ENCODE results near the gene LRGUK.

Gene LRGUK

GRCh38 chr7:134122980-134123379, 4.2 kb upstream of the LRGUK start:
- Histone ChIP-seq H3F3A (ENCODE audit: insufficient read depth, low read length) (no peaks in the 10 kb centered on the region), H3K4me2 (ENCODE audit: low read depth, low read length) (no peak overlapping the region), H3K4me1 (ENCODE audit: low read length) (0 out of 2 replicates have a peak, but pooled peaks cover 3% of the 10 kb centered on the region), H3K36me3 (replicated peaks; ENCODE audit: insufficient read depth, low read length) (no peaks in the 10 kb centered on the region), H3K27me3 (replicated peaks; ENCODE audit: insufficient read depth, low read length) (0 out of 2 replicates have a peak, but pooled peaks cover under 1% of the 10 kb centered on the region), H3K9me2 (replicated peaks; ENCODE audit: insufficient read depth, low read length) (no peaks in the 10 kb centered on the region), H4K20me1 (ENCODE audit: insufficient read depth, low read length) (no peaks in the 10 kb centered on the region), H3K9ac (ENCODE audit: low read length) (no peak overlapping the region), H3K4me3 (ENCODE audit: low read length) (no peak overlapping the region), H3K9me3 (replicated peaks; ENCODE audit: insufficient read depth, low read length) (no peaks in the 10 kb centered on the region), H3K79me2 (ENCODE audit: low read length) (no peaks in the 10 kb centered on the region), H2AFZ (ENCODE audit: low read length) (no peak overlapping the region), H3K27ac (ENCODE audit: low read length) (no peak overlapping the region)
- TF ChIP-seq CTCF (IDR thresholded peaks at IDR 0.05; ENCODE audit: low read length) (no peak), EZH2 (optimal IDR thresholded peaks at IDR 0.05; ENCODE audit: low read depth, low read length) (no peak), EZH2phosphoT487 (IDR thresholded peaks at IDR 0.05; ENCODE audit: low read length) (no peak)
- no peak for DNase-seq

- Histone ChIP-seq H3K79me2 (ENCODE audit: low read length) (no peaks in the 10 kb centered on the region), H3K9me2 (replicated peaks; ENCODE audit: insufficient read depth, low read length) (no peaks in the 10 kb centered on the region), H3K4me2 (ENCODE audit: low read depth, low read length) (no peak overlapping the region), H3K27me3 (replicated peaks; ENCODE audit: insufficient read depth, low read length) (0 out of 2 replicates have a peak, but pooled peaks cover 4% of the 10 kb centered on the region), H3K4me1 (ENCODE audit: low read length) (0 out of 2 replicates have a peak, but pooled peaks cover 3% of the 10 kb centered on the region), H3F3A (ENCODE audit: insufficient read depth, low read length) (no peaks in the 10 kb centered on the region), H3K36me3 (replicated peaks; ENCODE audit: insufficient read depth, low read length) (no peaks in the 10 kb centered on the region), H4K20me1 (ENCODE audit: insufficient read depth, low read length) (no peaks in the 10 kb centered on the region), H3K27ac (ENCODE audit: low read length) (no peak overlapping the region), H2AFZ (ENCODE audit: low read length) (no peak overlapping the region), H3K9ac (ENCODE audit: low read length) (no peak overlapping the region), H3K4me3 (ENCODE audit: low read length) (no peak overlapping the region), H3K9me3 (replicated peaks; ENCODE audit: insufficient read depth, low read length) (no peaks in the 10 kb centered on the region)
- no peak for DNase-seq
- TF ChIP-seq CTCF (IDR thresholded peaks at IDR 0.05; ENCODE audit: low read length) (no peak), EZH2phosphoT487 (IDR thresholded peaks at IDR 0.05; ENCODE audit: low read length) (no peak), EZH2 (optimal IDR thresholded peaks at IDR 0.05; ENCODE audit: low read depth, low read length) (no peak)
Observed at GRCh38 chr7:134126146-134126545, 994 bp upstream of the LRGUK start.

- H3K4me1 ChIP-seq (ENCODE audit: low read length) = 0 out of 2 replicates have a peak, but pooled peaks cover 3% of the 10 kb centered on the region
- peak overlapping the region; percentile 88 for H3K4me2 ChIP-seq (ENCODE audit: low read depth, low read length)
- DNase-seq = no peak
- TF ChIP-seq EZH2phosphoT487 (IDR thresholded peaks at IDR 0.05; ENCODE audit: low read length) (no peak), CTCF (IDR thresholded peaks at IDR 0.05; ENCODE audit: low read length) (no peak), EZH2 (optimal IDR thresholded peaks at IDR 0.05; ENCODE audit: low read depth, low read length) (no peak)
- H3K4me3 ChIP-seq (ENCODE audit: low read length) = peak overlapping the region; percentile 79
- no peaks in the 10 kb centered on the region for H4K20me1 ChIP-seq (ENCODE audit: insufficient read depth, low read length)
- H3K36me3 ChIP-seq (replicated peaks; ENCODE audit: insufficient read depth, low read length) = no peaks in the 10 kb centered on the region
- no peaks in the 10 kb centered on the region for H3K9me3 ChIP-seq (replicated peaks; ENCODE audit: insufficient read depth, low read length)
- H3K9ac ChIP-seq (ENCODE audit: low read length) = no peak overlapping the region
- no peaks in the 10 kb centered on the region for H3K79me2 ChIP-seq (ENCODE audit: low read length)
- no peak overlapping the region for H3K27ac ChIP-seq (ENCODE audit: low read length)
- H3K27me3 ChIP-seq (replicated peaks; ENCODE audit: insufficient read depth, low read length) = 0 out of 2 replicates have a peak, but pooled peaks cover 4% of the 10 kb centered on the region
- H3F3A ChIP-seq (ENCODE audit: insufficient read depth, low read length) = no peaks in the 10 kb centered on the region
- H3K9me2 ChIP-seq (replicated peaks; ENCODE audit: insufficient read depth, low read length) = no peaks in the 10 kb centered on the region
- peak overlapping the region; percentile 90 for H2AFZ ChIP-seq (ENCODE audit: low read length)
Observed at GRCh38 chr7:134126596-134126965, 559 bp upstream of the LRGUK start.
